PC-9 (cell line): ENCODE data around the gene KRTAP4-2. TPM values are rescaled to one million over a fixed set of nuclear protein-coding genes. Genes with fewer than 3 reads are reported as not detected.

ENCODE experiments used
- BruUV-seq: library from RNA; stranded (reverse); fragments of 400-500 nt; replicated peaks from 2 replicates; lab custom pipeline; 2021; lab: Mats Ljungman, UMichigan
- CTCF ChIA-PET: fragments of 300-600 bp; sonication (Branson Sonifier 250); formaldehyde crosslinking; loops from one replicate; lab custom pipeline; 2022; ENCODE audit warnings: antibody characterized with exemption; lab: Charles Lee
- POLR2A ChIA-PET: fragments of 300-600 bp; sonication (Branson Sonifier 250); formaldehyde crosslinking; loops from one replicate; lab custom pipeline; 2022; ENCODE audit warnings: antibody characterized with exemption; ENCODE audit not compliant: unreplicated experiment; lab: Charles Lee
- DNase-seq, 2 experiments: peaks; one replicate each; pipeline versions ENCODE4 v3.0.0 to v3.0.0-alpha.2; 2015 to 2022; ENCODE audit warnings: mixed read lengths in 1 of 2
- H2AFZ ChIP-seq: fragments of 200-600 bp; sonication (generic); 2 replicates; pipeline ENCODE4 v1.8.1; 2017; ENCODE audit warnings: antibody characterized with exemption
- H3F3A ChIP-seq: fragments of 200-600 bp; sonication (generic); 2 replicates; pipeline ENCODE4 v1.8.1; 2017; ENCODE audit warnings: antibody characterized with exemption, mild to moderate bottlenecking, low read depth; ENCODE audit not compliant: insufficient read depth
- H3K27ac ChIP-seq: fragments of 200-600 bp; sonication (generic); 2 replicates; pipeline ENCODE4 v1.6.1; 2016; ENCODE audit warnings: mixed run types
- H3K27me3 ChIP-seq: fragments of 200-600 bp; sonication (generic); 2 replicates; pipeline ENCODE4 v1.6.1; 2016; ENCODE audit warnings: low read depth, mixed run types; ENCODE audit not compliant: insufficient read depth
- H3K36me3 ChIP-seq: fragments of 200-600 bp; sonication (generic); 2 replicates; pipeline ENCODE4 v1.6.1; 2016; ENCODE audit warnings: low read depth, mixed run types
- H3K4me1 ChIP-seq: fragments of 200-600 bp; sonication (generic); replicated peaks from 2 replicates; pipeline ENCODE4 v1.6.1; 2016; ENCODE audit warnings: mixed run types; ENCODE audit not compliant: insufficient read depth
- H3K4me2 ChIP-seq: fragments of 200-600 bp; sonication (generic); 2 replicates; pipeline ENCODE4 v1.6.1; 2017; ENCODE audit warnings: mixed run types
- H3K4me3 ChIP-seq: fragments of 200-600 bp; sonication (generic); 2 replicates; pipeline ENCODE4 v1.6.1; 2016; ENCODE audit warnings: mixed run types
- H3K79me2 ChIP-seq: fragments of 200-600 bp; sonication (generic); 2 replicates; pipeline ENCODE4 v1.6.1; 2017; ENCODE audit warnings: low read depth, mixed run types
- H3K9me2 ChIP-seq: fragments of 200-600 bp; sonication (generic); 2 replicates; pipeline ENCODE4 v1.8.1; 2017; ENCODE audit warnings: mild to moderate bottlenecking; ENCODE audit not compliant: insufficient read depth
- H3K9me3 ChIP-seq: fragments of 200-600 bp; sonication (generic); 2 replicates; pipeline ENCODE4 v1.8.1; 2016; ENCODE audit warnings: low read depth; ENCODE audit not compliant: insufficient read depth
- H4K20me1 ChIP-seq: fragments of 200-600 bp; sonication (generic); 2 replicates; pipeline ENCODE4 v1.8.1; 2017; ENCODE audit not compliant: insufficient read depth
- CTCF ChIP-seq: fragments of 200-600 bp; sonication (generic); conservative IDR thresholded peaks from 2 replicates; pipeline ENCODE4 v1.6.1; 2017; ENCODE audit warnings: mixed run types, antibody characterized with exemption, mild to moderate bottlenecking, moderate library complexity
- EZH2 ChIP-seq: fragments of 200-600 bp; sonication (generic); IDR thresholded peaks from 2 replicates; pipeline ENCODE4 v1.8.0; 2017; ENCODE audit warnings: antibody characterized with exemption, low read depth
- intact Hi-C: fragments of 100-400 bp; cut with micrococcal nuclease; formaldehyde crosslinking; loops from one replicate; pipeline ENCODE4 v1.10.0; 2022; ENCODE audit not compliant: unreplicated experiment
- total RNA-seq: library from RNA; stranded (reverse); gene quantifications from 2 replicates; pipeline ENCODE4 v1.2.3, GENCODE V29; 2021

The KRTAP4-2 gene
- total RNA-seq, 1 experiment from 2014 or later: not detected

- BruUV-seq: no TSS peak
- DNase-seq: no peak
Measured at GRCh38 chr17:41223821-41224220, 45.8 kb upstream of the KRTAP4-2 start.

GRCh38 chr17:41215681-41216080, 37.7 kb upstream of the KRTAP4-2 start:
- Histone ChIP-seq H3K4me2 (no peak overlapping the region), H3K36me3 (no peaks in the 10 kb centered on the region), H2AFZ (no peak overlapping the region), H3K9me3 (peaks cover 3% of the 10 kb centered on the region; the same call in 1 of the 2 replicates), H3F3A (peaks cover 27% of the 10 kb centered on the region), H4K20me1 (no peaks in the 10 kb centered on the region), H3K27ac (no peak overlapping the region), H3K4me1 (peaks cover 33% of the 10 kb centered on the region), H3K9me2 (no peaks in the 10 kb centered on the region), H3K4me3 (no peak overlapping the region), H3K79me2 (no peaks in the 10 kb centered on the region), H3K27me3 (no peaks in the 10 kb centered on the region)
- intact Hi-C loops: no loop called here
- no TSS peak for BruUV-seq
- no peak for DNase-seq
- TF ChIP-seq CTCF (no peak), EZH2 (no peak)
- CTCF ChIA-PET: no interaction called here
- POLR2A ChIA-PET: no interaction called here

More at GRCh38 chr17:41223821-41224220, 45.8 kb upstream of the KRTAP4-2 start:
- no peaks in the 10 kb centered on the region for H4K20me1 ChIP-seq
- H3K27ac ChIP-seq: no peak overlapping the region
- H3F3A ChIP-seq: no peaks in the 10 kb centered on the region
- H3K9me3 ChIP-seq: no peaks in the 10 kb centered on the region
- H3K9me2 ChIP-seq: no peaks in the 10 kb centered on the region; the same call in 1 of the 2 replicates
- intact Hi-C loops: no loop called here
- TF ChIP-seq EZH2: no peak
- TF ChIP-seq CTCF: no peak
- H3K36me3 ChIP-seq: no peaks in the 10 kb centered on the region
- H3K4me3 ChIP-seq: no peak overlapping the region
- no peaks in the 10 kb centered on the region for H3K79me2 ChIP-seq
- no peaks in the 10 kb centered on the region for H3K27me3 ChIP-seq
- ChIA-PET POLR2A (no interaction called here), CTCF (interaction anchor here (0.6 kb wide), 1 partner anchor 124 kb away, joined by 4 read pairs; no protein-coding TSS in a partner anchor)
- no peak overlapping the region for H3K4me2 ChIP-seq
- H2AFZ ChIP-seq: no peak overlapping the region
- H3K4me1 ChIP-seq: no peaks in the 10 kb centered on the region

- Histone ChIP-seq H2AFZ (no peak overlapping the region), H3K4me1 (peaks cover 33% of the 10 kb centered on the region), H3K9me3 (no peaks in the 10 kb centered on the region; the same call in none of the 2 replicates), H3K9me2 (no peaks in the 10 kb centered on the region), H3K79me2 (no peaks in the 10 kb centered on the region), H3K36me3 (no peaks in the 10 kb centered on the region), H3K4me2 (peak overlapping the region; percentile 41), H3K27me3 (no peaks in the 10 kb centered on the region), H4K20me1 (no peaks in the 10 kb centered on the region), H3F3A (peaks cover 27% of the 10 kb centered on the region), H3K27ac (peak overlapping the region; percentile 83), H3K4me3 (no peak overlapping the region)
- intact Hi-C loops: no loop called here
- TF ChIP-seq CTCF (no peak), EZH2 (no peak)
- ChIA-PET POLR2A (interaction anchor here (0.6 kb wide), 1 partner anchor 37 kb away, joined by 3 read pairs; no protein-coding TSS in a partner anchor), CTCF (no interaction called here)
- no TSS peak for BruUV-seq
- DNase-seq: peak in 1 of 2 experiments; percentile 4
Measured at GRCh38 chr17:41212524-41213169, 34.6 kb upstream of the KRTAP4-2 start.
